KOPT-K1 (cell line): Measurements from ENCODE around the gene ATP13A1.

Experiments
- H3K27ac ChIP-seq: fragments of 200-600 bp; sonication (generic); 2 replicates; pipeline ENCODE4 v1.5.1; 2016; ENCODE audit warnings: antibody characterized with exemption, mild to moderate bottlenecking, low read depth, low read length; ENCODE audit not compliant: poor library complexity, severe bottlenecking
- H3K36me3 ChIP-seq: fragments of 200-600 bp; sonication (generic); 2 replicates; pipeline ENCODE4 v1.5.1; 2017; ENCODE audit warnings: antibody characterized with exemption, mild to moderate bottlenecking, low read length, moderate library complexity; ENCODE audit not compliant: insufficient read depth
- H3K9me3 ChIP-seq: fragments of 200-600 bp; sonication (generic); 2 replicates; pipeline ENCODE4 v1.5.1; 2017; ENCODE audit warnings: antibody characterized with exemption, low read length, mild to moderate bottlenecking; ENCODE audit not compliant: insufficient read depth, poor library complexity, severe bottlenecking

Gene ATP13A1

DNA sequence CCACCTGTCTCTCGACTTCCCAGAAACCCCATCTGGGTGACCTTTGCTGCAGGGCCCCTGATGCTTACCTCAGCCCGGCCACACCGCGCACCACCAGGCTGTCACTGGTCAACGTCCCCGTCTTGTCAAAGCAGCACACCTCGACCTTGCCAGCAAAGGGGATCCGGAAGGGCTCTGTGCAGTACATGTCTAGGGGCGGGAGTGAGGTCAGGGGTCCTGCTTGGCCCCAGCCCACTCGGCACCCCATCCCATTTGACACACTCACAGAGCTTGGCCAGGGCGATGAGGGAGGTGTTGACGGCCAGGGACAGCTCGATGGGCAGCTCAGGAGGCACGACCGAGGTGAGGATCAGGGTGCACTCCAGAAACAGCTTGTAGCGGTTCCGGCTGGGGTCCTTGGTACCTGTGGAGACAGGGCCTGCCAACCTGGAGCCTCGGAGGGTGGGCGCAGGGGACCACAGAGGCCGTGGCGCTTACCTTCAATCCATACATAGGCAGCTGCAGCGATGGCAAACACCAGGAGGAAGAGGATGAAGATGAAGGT is 8.4 kb downstream of the ATP13A1 start:
- Histone ChIP-seq H3K9me3 (no peaks in the 10 kb centered on the region), H3K27ac (no peak overlapping the region), H3K36me3 (peaks cover 100% of the 10 kb centered on the region)

DNA sequence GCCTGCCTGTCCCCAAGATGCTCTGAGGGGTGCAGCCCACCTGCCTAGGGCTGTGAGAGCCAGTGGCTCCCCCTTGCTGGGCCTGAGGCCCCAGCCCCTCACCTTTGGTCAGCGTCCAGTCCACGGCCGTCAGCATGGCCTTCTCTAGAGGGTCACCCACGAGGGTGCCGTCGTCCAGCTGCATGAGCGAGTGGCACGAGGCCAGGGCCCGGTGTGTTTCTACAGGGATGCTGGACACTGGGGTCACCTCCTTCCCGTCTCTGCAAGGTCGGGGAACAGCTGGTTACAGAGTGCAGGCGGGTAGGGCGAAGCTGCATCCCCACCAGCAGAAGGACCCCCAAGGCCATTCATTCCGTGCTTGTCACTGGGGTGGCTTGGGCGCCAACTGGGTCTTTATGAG is 9.0 kb downstream of the ATP13A1 start:
- Histone ChIP-seq H3K9me3 (no peaks in the 10 kb centered on the region), H3K27ac (no peak overlapping the region), H3K36me3 (peaks cover 100% of the 10 kb centered on the region)

DNA sequence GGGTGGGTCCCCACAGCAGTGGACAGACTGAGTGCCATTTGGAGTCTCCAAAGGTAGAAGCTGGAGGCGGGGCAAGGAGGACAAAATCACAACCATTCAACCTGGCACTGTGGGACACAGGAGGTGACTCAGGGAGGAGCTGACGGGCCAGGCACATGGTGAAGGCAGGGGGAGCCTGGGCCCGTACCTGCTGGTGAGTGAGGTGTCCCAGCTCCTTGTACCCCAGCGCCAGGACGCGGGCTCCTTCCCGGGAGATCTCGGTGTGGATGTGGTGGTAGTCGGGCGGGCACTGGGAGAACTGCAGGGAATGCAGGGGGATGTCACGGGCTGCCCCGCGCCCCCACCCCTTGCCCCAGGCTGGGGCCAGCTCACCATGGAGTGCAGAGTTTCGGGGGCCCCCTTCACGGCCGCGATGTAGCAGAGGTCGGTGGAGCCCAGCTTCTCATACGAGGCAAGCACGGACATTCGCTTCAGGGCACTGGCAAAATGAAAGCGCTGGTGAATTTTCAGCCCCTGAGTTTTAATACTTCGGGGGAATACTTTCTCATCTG is 9.8 kb downstream of the ATP13A1 start:
- no peak overlapping the region for H3K27ac ChIP-seq
- H3K9me3 ChIP-seq: no peaks in the 10 kb centered on the region
- peaks cover 99% of the 10 kb centered on the region for H3K36me3 ChIP-seq

DNA sequence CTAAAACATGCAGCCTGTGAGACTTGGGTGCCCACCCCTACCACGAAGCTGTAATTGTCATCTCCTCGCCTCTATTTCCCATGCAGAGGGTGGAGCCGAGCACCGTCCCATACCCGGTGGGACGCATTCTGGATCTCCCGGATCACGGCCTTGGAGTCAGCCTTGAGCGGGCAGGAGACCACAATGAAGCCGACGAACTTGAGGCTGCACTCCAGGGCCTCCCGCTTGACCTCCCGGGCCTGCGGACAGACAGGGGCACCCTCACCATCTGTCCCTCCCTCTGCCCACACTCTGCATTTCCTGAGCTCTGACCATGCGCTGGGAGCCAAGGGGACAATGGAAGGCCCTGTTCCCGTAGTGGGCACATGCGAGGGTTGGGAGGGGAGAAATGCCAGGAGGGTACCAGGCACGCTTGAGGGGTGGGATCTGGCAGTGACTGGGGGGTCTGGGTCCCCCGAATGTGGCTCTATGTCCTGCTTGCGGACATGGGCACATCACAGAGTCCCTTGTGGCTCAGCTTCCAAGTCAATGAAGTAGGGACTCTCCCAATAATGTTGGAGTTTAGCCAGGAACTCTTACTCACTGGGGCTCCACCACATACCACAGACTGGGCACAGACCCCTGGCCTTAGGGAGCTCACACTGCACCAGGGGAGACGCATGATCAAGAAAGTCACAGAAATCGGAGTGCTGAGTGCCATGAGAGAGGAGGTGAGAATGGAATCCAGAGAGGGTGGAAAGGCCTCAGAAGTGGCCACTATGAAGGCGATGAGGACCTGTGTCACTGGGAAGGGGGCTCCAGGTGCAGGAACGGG is 10.8 kb downstream of the ATP13A1 start:
- no peak overlapping the region for H3K27ac ChIP-seq
- no peaks in the 10 kb centered on the region for H3K9me3 ChIP-seq
- H3K36me3 ChIP-seq: peaks cover 99% of the 10 kb centered on the region

DNA sequence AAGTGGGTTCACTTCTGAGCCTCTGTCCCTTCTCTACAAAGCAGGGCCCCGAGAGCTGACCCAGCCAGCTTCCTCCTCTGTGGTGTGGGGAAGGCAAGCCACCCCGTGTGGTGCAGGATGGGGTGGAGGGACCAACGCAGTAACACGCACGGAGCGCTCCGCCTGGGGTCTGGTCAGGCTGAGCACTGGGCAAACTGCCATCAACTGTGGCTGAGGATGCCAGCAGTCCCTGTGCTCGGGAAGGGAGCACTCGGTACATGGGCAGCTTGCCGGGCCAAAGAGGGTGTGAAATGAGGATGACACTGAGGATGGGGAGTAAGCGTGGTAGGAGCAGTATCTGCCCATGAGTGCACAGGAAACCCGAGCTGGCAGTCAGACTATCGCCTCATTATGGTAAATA is 12.4 kb downstream of the ATP13A1 start:
- H3K27ac ChIP-seq: no peak overlapping the region
- peaks cover 99% of the 10 kb centered on the region for H3K36me3 ChIP-seq
- H3K9me3 ChIP-seq: no peaks in the 10 kb centered on the region

DNA sequence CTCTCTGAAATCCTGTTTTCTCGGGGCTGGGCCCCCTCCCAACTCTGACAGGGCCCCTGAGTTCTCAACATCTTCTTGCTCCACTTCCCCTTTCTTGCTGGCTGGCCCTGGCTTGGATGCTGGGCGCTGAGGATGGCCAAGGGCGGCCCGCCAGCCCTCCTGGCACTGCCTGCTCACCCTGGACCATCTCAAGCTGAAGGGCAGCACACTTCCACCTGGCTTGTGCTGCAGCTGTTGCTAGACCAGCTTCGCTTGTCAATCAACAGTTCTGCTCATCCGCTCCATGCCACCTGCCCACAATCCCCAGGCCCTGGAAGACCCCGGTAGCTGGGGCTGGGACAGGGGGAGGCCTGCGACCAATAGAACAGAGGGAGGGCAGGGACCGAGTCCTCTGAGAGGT is 13.1 kb downstream of the ATP13A1 start:
- Histone ChIP-seq H3K36me3 (peaks cover 99% of the 10 kb centered on the region), H3K9me3 (no peaks in the 10 kb centered on the region), H3K27ac (no peak overlapping the region)

DNA sequence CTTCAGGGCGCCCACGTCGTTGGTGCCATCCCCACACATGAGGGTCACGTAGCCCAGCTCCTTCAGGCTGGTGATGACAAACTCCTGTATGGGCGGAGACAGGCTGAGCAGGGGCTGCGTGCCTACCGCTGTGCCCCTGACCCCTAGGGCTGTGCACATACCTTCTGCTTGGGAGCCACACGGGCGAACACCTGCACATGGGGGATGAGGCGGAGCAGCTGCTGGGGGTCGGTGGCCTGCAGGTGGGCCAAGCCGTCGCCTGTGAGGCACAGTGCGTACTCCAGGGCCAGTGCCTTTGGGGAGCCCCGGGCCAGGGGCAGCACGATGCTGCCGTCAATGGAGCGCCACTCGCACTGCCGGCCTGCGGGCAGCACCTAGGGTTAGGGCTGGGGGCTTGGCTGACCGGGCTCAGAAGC is 13.9 kb downstream of the ATP13A1 start:
- no peak overlapping the region for H3K27ac ChIP-seq
- peaks cover 99% of the 10 kb centered on the region for H3K36me3 ChIP-seq
- H3K9me3 ChIP-seq: no peaks in the 10 kb centered on the region

DNA sequence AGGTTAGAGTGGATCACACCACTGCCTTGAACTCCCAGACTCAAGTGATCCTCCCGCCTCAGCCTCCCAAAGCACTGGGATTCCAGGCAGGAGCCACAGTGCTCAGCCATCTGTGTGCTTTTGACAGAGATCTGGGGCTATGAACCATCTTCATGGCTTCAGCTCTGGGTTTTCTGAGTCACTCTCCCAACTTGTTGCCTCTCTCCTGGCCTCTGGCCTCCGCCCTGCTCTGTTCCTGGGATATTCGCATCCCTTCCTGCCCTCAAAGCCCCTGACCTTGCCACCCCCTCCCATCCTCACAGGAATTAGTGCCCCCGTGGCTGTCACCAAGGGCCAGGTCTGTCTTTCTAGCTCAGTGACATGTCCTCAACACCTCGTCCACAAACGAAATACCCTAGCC is 14.3 kb downstream of the ATP13A1 start:
- H3K27ac ChIP-seq: no peak overlapping the region
- no peaks in the 10 kb centered on the region for H3K9me3 ChIP-seq
- H3K36me3 ChIP-seq: peaks cover 99% of the 10 kb centered on the region

DNA sequence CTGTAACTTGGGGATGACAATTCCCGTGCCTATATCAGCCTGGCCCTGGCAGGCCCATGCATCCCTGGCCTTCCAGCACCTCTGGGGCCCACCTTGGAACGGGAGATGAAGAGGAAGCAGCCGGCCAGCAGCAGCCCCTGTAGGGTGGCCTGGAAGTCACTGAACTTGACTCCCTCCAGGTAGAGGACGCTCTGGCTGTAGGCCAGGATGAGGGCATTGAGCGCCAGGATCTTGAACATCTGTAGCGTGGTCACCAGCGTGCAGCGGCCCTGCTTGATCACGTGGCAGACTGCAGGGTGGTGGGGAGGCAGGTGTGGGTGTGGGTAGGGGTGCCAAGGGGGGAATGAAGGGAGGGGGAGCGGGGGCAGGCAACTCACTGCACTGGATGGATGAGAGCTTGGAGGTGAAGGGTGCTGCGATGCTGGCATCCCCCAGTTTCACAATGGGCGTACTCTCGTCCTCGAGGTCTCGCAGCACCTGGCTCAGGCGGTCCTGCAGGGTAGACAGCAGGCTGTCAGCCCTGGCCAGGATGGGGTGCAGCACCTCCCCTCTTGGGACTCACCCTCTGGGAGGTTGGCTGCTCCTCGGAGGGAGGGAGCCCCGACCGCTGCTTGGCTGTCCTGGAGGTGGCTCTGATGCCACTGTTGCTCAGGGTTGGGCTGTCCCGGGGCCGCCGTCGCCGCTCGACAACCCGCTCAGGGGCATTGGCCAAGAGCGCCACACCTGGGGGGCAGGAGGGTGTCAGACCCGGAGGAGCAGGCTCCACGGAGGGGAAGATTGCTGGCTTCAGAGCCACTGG is 16.2 kb downstream of the ATP13A1 start:
- Histone ChIP-seq H3K9me3 (no peaks in the 10 kb centered on the region), H3K36me3 (peaks cover 81% of the 10 kb centered on the region), H3K27ac (no peak overlapping the region)

DNA sequence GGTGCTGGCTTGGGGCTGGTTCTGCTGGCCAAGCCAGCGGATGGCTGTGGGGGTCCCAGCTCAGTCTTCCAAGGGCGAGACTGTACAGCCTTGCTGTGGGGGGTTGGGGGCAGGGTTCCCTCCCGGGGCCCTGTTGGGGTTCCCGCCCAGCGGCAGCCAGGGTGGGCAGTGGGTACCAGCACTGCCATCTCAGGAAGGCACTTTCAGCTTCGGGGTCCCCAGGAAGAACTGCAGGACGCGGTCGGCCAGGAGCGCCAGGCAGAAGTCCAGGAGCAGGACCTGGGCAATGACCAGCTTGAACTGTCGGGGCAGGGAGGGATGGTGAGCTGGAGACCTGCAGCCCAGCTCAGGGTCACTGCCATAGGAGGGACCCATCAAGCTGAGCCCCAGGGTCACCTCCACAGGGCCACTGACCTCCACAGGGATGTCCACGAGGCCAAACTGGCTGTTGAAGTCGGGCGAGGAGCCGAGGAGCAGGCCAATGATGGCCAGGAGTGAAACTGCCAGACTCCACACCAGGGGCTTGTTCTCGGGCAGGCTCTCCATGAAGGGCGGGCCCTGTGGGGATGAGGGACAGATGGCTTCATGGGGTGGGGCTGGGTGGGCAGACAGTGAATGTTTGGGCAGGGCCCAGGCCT is 18.1 kb downstream of the ATP13A1 start:
- Histone ChIP-seq H3K9me3 (no peaks in the 10 kb centered on the region), H3K36me3 (peaks cover 68% of the 10 kb centered on the region), H3K27ac (no peak overlapping the region)

DNA sequence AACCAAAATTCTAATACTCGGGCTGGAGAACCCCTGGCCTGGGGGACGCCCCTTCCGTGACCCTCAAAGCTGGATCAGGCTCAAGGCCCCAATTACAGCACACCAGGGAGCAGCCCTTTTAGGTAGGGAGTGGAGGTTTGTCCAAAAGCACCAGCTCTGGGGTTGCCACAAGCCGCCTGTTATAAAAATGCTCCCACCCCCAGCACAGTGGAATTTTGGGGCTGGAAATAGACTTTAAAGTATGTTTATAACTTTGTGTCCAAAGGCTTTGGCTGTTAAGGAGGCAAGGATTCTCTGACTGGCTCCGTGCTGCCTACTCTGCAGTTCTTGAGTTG is 19.5 kb downstream of the ATP13A1 start:
- Histone ChIP-seq H3K9me3 (no peaks in the 10 kb centered on the region), H3K36me3 (peaks cover 59% of the 10 kb centered on the region), H3K27ac (peak overlapping the region; percentile 75)

DNA sequence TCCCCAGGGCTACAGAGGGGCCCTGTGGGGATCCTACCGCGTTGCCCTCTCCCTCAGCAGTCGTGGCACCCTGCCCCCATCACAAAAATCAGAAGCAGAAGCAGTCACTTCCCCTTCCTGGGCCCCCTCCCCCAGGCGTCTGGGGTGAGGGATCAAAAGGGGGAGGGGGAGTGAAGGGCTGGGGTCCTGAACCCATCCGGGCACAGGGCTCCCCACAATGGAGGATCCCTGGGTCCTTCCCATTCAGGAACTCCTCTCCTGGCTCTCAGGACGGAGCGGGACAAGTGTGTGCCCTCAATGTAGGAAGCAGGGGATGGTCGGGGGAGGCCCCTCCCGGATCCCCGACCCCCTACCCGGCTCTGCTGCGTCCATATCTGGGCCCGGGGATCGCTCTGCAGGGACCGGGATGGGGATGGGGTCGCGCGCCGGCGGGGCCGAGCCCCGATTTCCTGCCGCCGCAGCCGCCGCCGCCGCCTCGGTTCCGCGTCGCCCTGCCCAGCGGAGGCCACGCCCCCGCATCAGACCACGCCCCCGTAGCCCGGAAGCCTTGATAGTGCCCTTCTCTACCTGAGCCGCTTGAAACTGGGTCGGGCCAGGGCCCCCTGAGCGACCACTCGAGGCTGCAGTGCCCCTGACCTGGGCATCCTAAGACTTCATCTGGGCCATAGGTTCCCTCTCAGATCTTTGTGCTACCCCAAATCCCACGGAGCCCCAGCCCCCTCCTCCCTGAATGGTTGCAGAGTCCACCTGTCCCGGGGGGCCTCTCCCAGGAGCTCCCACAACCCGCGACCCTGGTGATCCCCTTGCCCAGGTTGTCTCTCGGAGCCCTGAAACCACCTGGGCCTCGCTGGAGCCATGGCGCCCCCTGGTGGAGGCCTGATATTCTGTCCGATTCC is 20.1 kb downstream of the ATP13A1 start, which contains the start of gene GMIP:
Gene GMIP (minus strand): TSS at position 500 of the 896 bp plus-strand sequence. CDS start 128 bp downstream, at position 372.
- Histone ChIP-seq H3K36me3 (peaks cover 54% of the 10 kb centered on the region), H3K9me3 (no peaks in the 10 kb centered on the region), H3K27ac (peak within 1 kb of the TSS; percentile 75)

DNA sequence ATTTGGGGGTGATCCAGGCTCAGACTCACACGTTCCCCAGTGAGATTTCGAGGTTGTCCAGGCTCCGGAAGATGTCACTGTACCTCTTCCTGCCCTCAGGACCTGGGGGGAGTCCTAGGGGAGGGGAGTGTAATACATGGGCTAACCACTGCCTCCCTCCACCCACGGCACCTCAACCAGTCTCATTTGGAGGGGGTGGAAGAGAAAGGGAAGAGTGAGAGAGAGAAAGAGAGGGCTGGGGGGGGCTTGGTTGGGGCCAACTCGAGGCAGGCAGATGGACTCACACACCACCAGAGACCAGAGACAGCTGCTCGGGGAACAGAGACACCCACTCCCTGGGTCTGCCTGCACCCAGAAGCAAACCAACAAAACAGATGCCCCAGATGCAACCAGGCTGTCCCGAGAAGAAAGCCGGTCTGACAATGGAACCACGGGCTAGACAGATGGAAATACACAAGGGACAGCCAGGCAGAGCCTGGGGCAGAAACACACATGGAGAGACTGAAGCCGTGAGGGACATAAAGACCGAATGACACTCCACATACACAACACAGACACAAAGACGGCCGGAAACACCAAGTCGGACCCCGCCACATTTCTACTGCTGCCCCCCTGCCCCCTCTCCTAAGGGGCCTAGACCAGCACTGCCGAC is 20.8 kb downstream of the ATP13A1 start:
- peaks cover 50% of the 10 kb centered on the region for H3K36me3 ChIP-seq
- peak overlapping the region; percentile 75 for H3K27ac ChIP-seq
- no peaks in the 10 kb centered on the region for H3K9me3 ChIP-seq
